Activated naive CD8-positive, alpha-beta T cell (primary cell): ENCODE data around the gene CLOCK.

Source experiments
- H3K27ac Mint-ChIP-seq: one replicate; pipeline ENCODE4 v1.8.0; 2021; ENCODE audit warnings: mixed read lengths
- H3K27me3 Mint-ChIP-seq: one replicate; pipeline ENCODE4 v1.8.0; 2021; ENCODE audit warnings: mixed read lengths
- H3K36me3 Mint-ChIP-seq: one replicate; pipeline ENCODE4 v1.8.0; 2021; ENCODE audit warnings: mixed read lengths
- H3K4me1 Mint-ChIP-seq: one replicate; pipeline ENCODE4 v1.8.0; 2021; ENCODE audit warnings: low read depth, mixed read lengths
- H3K4me3 Mint-ChIP-seq: one replicate; pipeline ENCODE4 v1.8.0; 2021; ENCODE audit warnings: mild to moderate bottlenecking, mixed read lengths
- H3K9me3 Mint-ChIP-seq: one replicate; pipeline ENCODE4 v1.8.0; 2021; ENCODE audit warnings: low read depth, mixed read lengths

CLOCK gene

GRCh38 chr4:55524844-55525571 lies 21.7 kb downstream of the CLOCK start:
- Mint-ChIP-seq H3K9me3 (peaks cover 5% of the 10 kb centered on the region), H3K27ac (no peak overlapping the region), H3K27me3 (no peaks in the 10 kb centered on the region), H3K36me3 (peaks cover 25% of the 10 kb centered on the region), H3K4me1 (peaks cover 19% of the 10 kb centered on the region), H3K4me3 (no peak overlapping the region)

- Mint-ChIP-seq H3K9me3 (no peaks in the 10 kb centered on the region), H3K4me1 (peaks cover 5% of the 10 kb centered on the region), H3K27me3 (no peaks in the 10 kb centered on the region), H3K4me3 (no peak overlapping the region), H3K27ac (no peak overlapping the region), H3K36me3 (peaks cover 17% of the 10 kb centered on the region)
Measured at GRCh38 chr4:55518442-55518841, 28.3 kb downstream of the CLOCK start.

- H3K4me3 Mint-ChIP-seq: no peak overlapping the region
- no peak overlapping the region for H3K27ac Mint-ChIP-seq
Measured at GRCh38 chr4:55517526-55518229, 29.0 kb downstream of the CLOCK start.

GRCh38 chr4:55512922-55513571 lies 33.7 kb downstream of the CLOCK start:
- H3K4me3 Mint-ChIP-seq: no peak overlapping the region
- no peaks in the 10 kb centered on the region for H3K27me3 Mint-ChIP-seq
- H3K27ac Mint-ChIP-seq: no peak overlapping the region
- peaks cover 21% of the 10 kb centered on the region for H3K4me1 Mint-ChIP-seq
- peaks cover 15% of the 10 kb centered on the region for H3K36me3 Mint-ChIP-seq
- peaks cover 3% of the 10 kb centered on the region for H3K9me3 Mint-ChIP-seq

More at GRCh38 chr4:55517526-55518229, 29.0 kb downstream of the CLOCK start:
- peaks cover 1% of the 10 kb centered on the region for H3K9me3 Mint-ChIP-seq
- no peaks in the 10 kb centered on the region for H3K27me3 Mint-ChIP-seq
- peaks cover 5% of the 10 kb centered on the region for H3K4me1 Mint-ChIP-seq
- H3K36me3 Mint-ChIP-seq: peaks cover 17% of the 10 kb centered on the region

- H3K36me3 Mint-ChIP-seq: peaks cover 14% of the 10 kb centered on the region
- H3K4me1 Mint-ChIP-seq: peaks cover 20% of the 10 kb centered on the region
- peaks cover 3% of the 10 kb centered on the region for H3K9me3 Mint-ChIP-seq
- H3K27me3 Mint-ChIP-seq: no peaks in the 10 kb centered on the region
- no peak overlapping the region for H3K27ac Mint-ChIP-seq
- H3K4me3 Mint-ChIP-seq: no peak overlapping the region
Measured at GRCh38 chr4:55512077-55512476, 34.6 kb downstream of the CLOCK start.

- H3K27ac Mint-ChIP-seq: no peak overlapping the region
- no peak overlapping the region for H3K4me3 Mint-ChIP-seq
- peaks cover 12% of the 10 kb centered on the region for H3K36me3 Mint-ChIP-seq
- H3K4me1 Mint-ChIP-seq: peaks cover 22% of the 10 kb centered on the region
- no peaks in the 10 kb centered on the region for H3K27me3 Mint-ChIP-seq
- H3K9me3 Mint-ChIP-seq: peaks cover 3% of the 10 kb centered on the region
Measured at GRCh38 chr4:55510685-55511084, 36.0 kb downstream of the CLOCK start.

- H3K4me1 Mint-ChIP-seq: peaks cover 22% of the 10 kb centered on the region
- no peak overlapping the region for H3K4me3 Mint-ChIP-seq
- no peaks in the 10 kb centered on the region for H3K27me3 Mint-ChIP-seq
- H3K9me3 Mint-ChIP-seq: peaks cover 3% of the 10 kb centered on the region
- H3K27ac Mint-ChIP-seq: no peak overlapping the region
- H3K36me3 Mint-ChIP-seq: peaks cover 12% of the 10 kb centered on the region
Measured at GRCh38 chr4:55509266-55509665, 37.4 kb downstream of the CLOCK start.

GRCh38 chr4:55507612-55508011 lies 39.1 kb downstream of the CLOCK start:
- peaks cover 27% of the 10 kb centered on the region for H3K4me1 Mint-ChIP-seq
- H3K27ac Mint-ChIP-seq: no peak overlapping the region
- H3K36me3 Mint-ChIP-seq: peaks cover 15% of the 10 kb centered on the region
- H3K27me3 Mint-ChIP-seq: no peaks in the 10 kb centered on the region
- H3K4me3 Mint-ChIP-seq: no peak overlapping the region
- peaks cover 1% of the 10 kb centered on the region for H3K9me3 Mint-ChIP-seq

- Mint-ChIP-seq H3K27me3 (no peaks in the 10 kb centered on the region), H3K27ac (no peak overlapping the region), H3K36me3 (peaks cover 11% of the 10 kb centered on the region), H3K4me1 (peaks cover 10% of the 10 kb centered on the region), H3K9me3 (no peaks in the 10 kb centered on the region), H3K4me3 (no peak overlapping the region)
Measured at GRCh38 chr4:55503169-55503568, 43.5 kb downstream of the CLOCK start.

GRCh38 chr4:55500072-55500471 lies 46.6 kb downstream of the CLOCK start:
- H3K9me3 Mint-ChIP-seq: peaks cover 4% of the 10 kb centered on the region
- H3K36me3 Mint-ChIP-seq: peaks cover 16% of the 10 kb centered on the region
- no peak overlapping the region for H3K27ac Mint-ChIP-seq
- H3K4me1 Mint-ChIP-seq: peaks cover 12% of the 10 kb centered on the region
- H3K4me3 Mint-ChIP-seq: no peak overlapping the region
- no peaks in the 10 kb centered on the region for H3K27me3 Mint-ChIP-seq

- H3K27ac Mint-ChIP-seq: no peak overlapping the region
- no peak overlapping the region for H3K4me3 Mint-ChIP-seq
- peaks cover 13% of the 10 kb centered on the region for H3K4me1 Mint-ChIP-seq
- peaks cover 19% of the 10 kb centered on the region for H3K36me3 Mint-ChIP-seq
- no peaks in the 10 kb centered on the region for H3K27me3 Mint-ChIP-seq
- H3K9me3 Mint-ChIP-seq: peaks cover 4% of the 10 kb centered on the region
Measured at GRCh38 chr4:55499495-55499894, 47.2 kb downstream of the CLOCK start.

GRCh38 chr4:55498051-55498450 lies 48.7 kb downstream of the CLOCK start:
- peaks cover 10% of the 10 kb centered on the region for H3K4me1 Mint-ChIP-seq
- H3K9me3 Mint-ChIP-seq: peaks cover 4% of the 10 kb centered on the region
- H3K27ac Mint-ChIP-seq: no peak overlapping the region
- H3K27me3 Mint-ChIP-seq: no peaks in the 10 kb centered on the region
- peaks cover 19% of the 10 kb centered on the region for H3K36me3 Mint-ChIP-seq
- no peak overlapping the region for H3K4me3 Mint-ChIP-seq

- Mint-ChIP-seq H3K4me1 (peaks cover 8% of the 10 kb centered on the region), H3K36me3 (peaks cover 13% of the 10 kb centered on the region), H3K4me3 (no peak overlapping the region), H3K27me3 (no peaks in the 10 kb centered on the region), H3K9me3 (peaks cover 4% of the 10 kb centered on the region), H3K27ac (no peak overlapping the region)
Measured at GRCh38 chr4:55491486-55491885, 55.2 kb downstream of the CLOCK start.

- H3K4me3 Mint-ChIP-seq: no peak overlapping the region
- H3K27ac Mint-ChIP-seq: no peak overlapping the region
- H3K36me3 Mint-ChIP-seq: peaks cover 6% of the 10 kb centered on the region
- H3K4me1 Mint-ChIP-seq: peaks cover 3% of the 10 kb centered on the region
- no peaks in the 10 kb centered on the region for H3K27me3 Mint-ChIP-seq
- H3K9me3 Mint-ChIP-seq: no peaks in the 10 kb centered on the region
Measured at GRCh38 chr4:55488716-55489115, 58.0 kb downstream of the CLOCK start.

GRCh38 chr4:55485821-55486220 lies 60.9 kb downstream of the CLOCK start:
- H3K9me3 Mint-ChIP-seq: no peaks in the 10 kb centered on the region
- no peak overlapping the region for H3K27ac Mint-ChIP-seq
- H3K4me3 Mint-ChIP-seq: no peak overlapping the region
- no peaks in the 10 kb centered on the region for H3K27me3 Mint-ChIP-seq
- H3K4me1 Mint-ChIP-seq: no peaks in the 10 kb centered on the region
- peaks cover 6% of the 10 kb centered on the region for H3K36me3 Mint-ChIP-seq
